Activated T-cell treated with anti-CD3 and anti-CD28 coated beads, Interleukin-2, amount 50 U/mL, for 48 hours (primary cell): ENCODE results near the gene CACNA2D3.

Source experiments
- DNase-seq, 2 experiments: peaks; one replicate each; pipeline ENCODE4 v3.0.0-alpha.2; 2020

The CACNA2D3 gene

DNA sequence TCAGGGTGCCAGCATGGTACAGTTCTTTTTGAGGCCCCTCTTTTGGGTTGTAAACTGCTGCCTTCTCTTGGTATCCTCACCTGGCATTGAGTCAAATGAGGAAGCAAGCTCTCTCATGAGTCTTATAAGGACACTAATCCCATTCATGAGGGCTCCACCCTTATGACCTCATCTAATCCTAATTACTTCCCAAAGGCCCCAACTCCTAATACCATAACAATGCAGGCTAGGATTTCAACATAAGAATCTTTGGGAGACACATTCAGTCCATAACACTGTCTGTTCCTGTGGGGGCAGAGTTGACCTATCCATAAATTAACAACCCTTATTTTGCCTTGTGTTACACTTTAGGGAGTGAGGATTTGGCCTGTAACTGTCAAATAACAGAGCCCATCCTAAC, 527.2 kb downstream of the CACNA2D3 start:
- no peak for DNase-seq

DNA sequence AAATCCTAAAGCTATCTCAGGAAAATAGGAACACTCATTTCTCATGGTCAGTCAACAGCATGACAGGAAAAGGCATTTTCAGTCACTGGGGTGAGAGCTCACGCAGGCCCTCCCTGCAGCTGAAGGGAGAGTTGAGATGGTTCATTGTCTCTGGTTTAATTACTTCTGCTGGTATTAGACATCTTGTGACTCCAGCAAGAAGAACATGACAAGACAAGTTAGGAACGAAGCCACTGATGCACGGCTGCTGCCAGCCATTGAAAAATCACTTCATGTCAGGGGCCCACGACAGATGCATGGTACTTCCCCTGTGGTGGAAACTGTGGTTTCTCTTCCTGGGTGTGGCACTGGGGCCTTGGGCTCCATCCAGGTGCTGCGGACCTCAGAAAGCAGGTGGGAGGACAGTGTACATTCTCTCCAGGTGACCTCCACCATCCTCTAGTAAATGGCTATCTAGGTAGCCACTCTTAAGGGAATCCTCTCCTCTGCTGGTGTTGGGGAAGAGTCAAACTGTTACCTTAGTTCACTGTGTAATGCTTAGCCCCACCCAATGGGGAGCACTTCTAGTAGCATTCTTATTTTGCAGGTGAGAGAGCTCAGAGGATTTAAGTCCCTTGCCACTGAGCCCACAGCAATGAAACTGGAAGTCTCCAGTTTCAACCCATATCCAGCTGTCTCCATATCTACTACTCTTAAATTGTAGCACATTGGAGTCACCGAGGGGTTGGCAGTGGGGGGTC, 531.3 kb downstream of the CACNA2D3 start:
- no peak for DNase-seq

DNA sequence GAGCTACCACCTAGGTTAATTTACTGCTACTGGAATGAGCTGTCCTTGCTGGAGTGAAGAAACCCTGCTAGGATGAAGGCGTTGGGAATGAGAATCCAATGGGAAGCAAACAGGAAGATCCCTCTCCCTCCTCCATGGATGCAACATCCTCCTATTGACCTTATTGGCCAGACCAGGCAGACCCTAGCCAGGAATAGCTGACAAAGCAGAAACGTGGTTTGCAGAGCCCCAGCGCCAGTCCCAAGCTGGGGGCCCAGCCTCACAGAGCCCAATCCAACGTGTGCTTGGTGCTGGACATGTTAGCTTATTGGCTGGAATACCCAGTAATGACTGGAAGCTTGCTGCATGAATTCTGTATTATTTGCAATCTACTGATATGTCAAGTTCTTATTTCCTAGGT, 532.4 kb downstream of the CACNA2D3 start:
- DNase-seq = no peak

DNA sequence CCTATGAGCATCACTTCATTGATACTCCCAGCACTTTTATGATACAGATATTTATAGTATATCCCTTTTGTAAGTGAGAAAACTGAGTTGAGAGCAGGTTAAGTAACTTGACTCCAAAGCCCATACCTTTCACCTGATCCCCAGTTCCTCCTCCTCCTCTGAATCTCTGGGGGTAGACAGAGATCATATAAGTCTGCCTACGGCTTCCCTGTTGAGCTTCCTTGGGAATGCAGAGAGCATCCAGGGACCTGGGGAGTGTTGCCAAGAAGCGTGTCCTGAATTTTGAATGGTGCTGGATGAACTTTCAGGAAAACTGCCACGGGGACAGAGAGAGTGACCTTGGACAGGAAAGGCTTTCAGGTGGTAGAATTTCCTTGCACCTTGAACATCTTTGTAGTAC, 537.0 kb downstream of the CACNA2D3 start:
- no peak for DNase-seq

DNA sequence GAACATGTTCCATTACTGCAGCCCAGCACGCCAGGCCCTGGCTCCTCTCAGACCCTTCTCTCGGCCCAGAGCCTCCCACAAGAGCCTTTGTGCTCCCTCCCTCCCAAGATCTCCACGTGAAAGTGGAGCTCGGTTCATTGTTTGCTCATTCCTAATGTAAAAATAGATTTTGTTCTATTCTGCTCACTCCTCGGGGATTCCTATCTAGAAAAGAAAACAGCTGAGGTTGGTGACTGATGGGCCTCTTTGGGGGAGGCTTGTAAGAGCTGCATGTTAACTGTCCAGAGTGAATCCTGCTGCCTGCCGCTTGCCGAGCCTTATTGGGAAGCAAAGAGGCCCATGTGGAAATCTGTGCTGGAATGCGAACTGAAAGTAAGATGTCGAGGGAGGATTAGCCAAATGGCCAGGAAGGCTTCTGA, 538.4 kb downstream of the CACNA2D3 start:
- DNase-seq = no peak

DNA sequence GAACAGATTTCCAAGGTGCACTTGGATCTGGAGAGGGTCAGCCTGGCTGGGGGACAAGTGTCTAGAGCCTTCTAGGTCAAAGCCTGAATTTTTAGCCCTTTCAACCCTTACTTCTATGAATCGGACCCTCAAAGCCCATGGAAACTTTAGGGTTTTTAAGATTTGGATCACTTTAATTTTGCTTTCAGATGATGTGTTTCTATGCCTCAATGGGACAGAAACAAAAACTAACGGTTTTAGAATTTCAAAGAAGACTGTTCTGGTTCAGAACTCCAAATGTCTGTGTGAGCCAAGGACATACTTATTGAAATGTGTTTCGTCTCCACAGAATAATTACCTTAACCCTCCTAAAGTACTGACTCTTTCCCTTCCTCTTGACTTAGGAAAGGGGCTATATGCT, 538.8 kb downstream of the CACNA2D3 start:
- DNase-seq = no peak

DNA sequence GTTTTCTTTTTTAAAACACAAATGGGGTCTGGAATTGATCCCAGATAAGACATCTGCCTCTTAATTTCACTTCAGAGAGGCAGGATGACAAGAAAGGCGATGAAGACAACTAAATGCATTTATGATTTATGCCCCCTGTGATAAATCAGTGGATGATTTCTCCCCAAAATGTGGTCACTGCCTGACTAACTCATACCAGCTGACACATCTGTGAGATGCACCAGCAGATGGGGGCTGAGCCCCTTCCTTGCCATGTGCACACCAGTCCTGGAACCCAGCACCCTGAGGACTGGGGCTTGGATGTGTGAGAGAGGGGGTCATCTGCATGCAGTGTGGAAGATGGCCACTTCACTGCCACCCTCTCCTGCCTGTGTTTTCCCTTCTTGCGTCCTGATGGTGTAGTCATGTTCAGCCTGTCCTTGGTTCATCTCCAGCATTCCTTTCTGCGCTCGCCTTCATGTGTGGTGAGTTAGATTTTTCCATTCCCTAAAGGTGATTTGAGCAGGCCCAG, 541.2 kb downstream of the CACNA2D3 start:
- no peak for DNase-seq

DNA sequence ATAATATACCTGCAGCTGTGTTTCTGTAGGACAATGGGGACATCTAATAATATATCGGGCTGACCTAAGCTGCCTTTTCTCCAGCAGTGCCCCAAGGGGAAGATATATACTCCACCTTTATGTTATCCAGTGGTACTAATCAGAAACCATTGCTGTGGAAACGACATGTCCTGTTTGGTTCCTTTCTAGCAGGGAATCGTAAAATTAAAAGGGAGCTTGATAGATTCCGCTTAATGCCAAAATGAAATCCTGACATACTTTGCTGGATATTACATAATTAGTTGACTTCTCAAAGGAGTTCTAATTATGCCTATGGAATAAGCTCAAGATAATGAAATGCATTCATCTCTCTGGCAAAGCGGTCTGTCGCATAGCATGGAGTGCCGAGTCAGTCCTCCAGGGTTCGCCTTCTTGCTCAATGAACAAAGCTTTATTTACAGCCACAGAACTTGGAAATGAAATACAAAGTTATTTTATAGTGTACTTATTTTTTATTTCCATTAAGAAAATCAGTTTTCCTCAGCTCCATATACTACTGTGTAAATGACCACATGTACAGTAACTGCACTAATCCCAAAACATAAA, 542.8 kb downstream of the CACNA2D3 start:
- DNase-seq = no peak

DNA sequence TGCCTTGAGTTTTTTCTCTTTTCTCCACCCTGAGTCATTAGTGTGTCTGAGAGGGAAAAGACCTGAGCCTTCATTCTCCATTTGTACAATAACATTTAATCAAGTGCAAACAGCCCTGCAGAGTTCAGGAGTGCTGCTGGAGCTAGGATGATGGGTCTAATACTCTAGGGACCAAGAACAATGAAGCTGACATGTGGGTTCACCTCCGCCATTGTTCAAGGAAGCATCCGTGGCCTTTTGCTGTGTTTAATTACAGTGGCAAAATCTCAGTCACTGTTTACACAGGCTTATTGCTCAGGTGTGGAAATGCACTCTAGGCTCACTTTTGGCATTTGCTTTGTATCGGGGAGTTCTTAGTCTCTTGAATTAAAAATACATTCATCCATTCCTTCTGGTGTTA, 545.9 kb downstream of the CACNA2D3 start:
- DNase-seq = no peak

DNA sequence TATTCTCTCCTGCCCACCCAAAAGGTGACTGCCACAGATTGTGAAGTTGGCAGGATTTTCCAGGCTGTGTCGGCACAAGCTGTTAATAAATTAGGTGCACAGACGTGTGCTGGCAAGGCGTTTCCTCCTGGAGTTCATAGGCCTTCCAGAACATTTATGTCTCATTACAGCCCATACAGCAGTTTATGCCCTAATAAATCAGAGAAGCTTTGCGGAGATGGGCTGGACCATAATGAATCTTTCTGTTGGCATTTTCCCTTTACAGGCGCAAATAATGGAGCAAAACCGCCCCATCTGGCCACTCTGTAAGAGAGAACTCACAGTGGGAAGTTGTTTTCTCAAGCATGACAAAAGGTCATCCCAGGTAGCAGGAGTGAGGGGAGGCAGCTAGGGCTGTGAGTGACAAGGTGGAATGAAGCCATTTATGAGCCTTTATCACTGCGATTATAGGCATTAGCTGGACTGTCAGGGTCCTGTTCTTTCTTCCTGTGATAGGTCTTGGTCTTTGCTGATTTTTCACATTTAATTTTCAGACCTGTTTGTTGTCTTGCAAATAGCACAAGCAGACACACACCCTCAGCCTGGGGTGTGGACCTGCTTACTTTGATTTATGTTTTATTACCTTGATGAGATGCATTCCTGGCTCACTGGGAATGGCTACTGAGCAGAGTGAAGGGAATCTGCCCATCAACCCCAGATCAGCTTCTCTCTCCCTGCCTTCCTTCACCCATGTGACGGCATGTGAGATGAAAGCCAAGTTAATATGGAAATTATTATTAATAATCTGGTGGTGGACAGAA, 548.0 kb downstream of the CACNA2D3 start:
- no peak for DNase-seq

DNA sequence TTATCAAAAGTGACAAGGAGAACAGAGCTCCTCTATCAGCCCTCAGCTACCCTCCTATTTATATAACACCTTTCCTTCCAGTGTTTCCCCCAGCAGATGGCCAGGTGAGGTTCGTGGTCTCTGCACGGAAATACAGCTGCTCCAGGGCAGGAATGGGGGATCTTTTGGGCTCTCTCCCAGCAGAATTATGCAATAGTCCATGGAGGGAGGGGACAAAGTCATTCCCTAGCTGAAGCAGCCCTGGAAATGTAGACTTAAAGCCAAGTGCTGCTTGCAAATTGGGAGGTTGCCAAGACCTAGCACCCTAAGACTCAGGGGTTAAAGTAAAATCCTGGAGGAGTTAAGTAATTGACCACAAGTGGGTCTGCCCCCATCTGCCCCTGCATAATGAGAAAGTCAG, 549.2 kb downstream of the CACNA2D3 start:
- no peak for DNase-seq

DNA sequence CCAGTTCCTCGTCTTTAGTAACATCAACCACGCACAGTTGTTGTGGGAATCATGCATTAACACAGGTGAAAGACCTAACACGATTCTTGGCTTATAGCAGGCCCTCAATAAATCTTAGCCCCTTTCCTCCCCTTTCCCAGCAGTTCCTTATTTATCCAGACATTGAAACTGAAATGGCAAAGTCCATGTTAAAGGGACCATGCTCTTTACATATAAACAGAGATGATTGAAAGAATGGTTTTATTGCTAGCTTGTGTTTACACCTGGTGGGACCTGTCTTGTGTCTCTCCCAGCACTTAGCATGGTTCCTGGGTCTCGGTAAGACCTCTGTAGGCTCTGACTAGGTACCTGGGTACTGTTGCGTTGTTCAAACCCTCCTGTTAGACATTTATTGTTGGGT, 553.7 kb downstream of the CACNA2D3 start:
- DNase-seq = no peak

DNA sequence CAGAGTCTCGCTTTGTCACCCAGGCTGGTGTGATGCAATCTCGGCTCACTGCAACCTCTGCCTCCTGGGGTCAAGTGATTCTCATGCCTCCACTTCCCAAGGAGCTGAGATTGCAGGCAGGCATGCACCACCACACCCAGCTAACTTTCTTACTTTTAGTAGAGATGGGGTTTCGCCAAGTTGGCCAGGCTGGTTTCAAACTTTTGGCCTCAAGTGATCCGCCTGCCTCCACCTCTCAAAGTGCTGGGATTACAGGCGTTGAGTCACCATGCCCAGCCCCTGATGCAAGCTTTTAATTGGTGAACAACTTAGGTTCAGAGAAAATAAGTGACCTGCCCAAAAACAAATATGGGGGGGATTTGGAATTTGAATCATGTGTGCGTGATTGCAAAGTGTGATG, 559.4 kb downstream of the CACNA2D3 start:
- DNase-seq = no peak

DNA sequence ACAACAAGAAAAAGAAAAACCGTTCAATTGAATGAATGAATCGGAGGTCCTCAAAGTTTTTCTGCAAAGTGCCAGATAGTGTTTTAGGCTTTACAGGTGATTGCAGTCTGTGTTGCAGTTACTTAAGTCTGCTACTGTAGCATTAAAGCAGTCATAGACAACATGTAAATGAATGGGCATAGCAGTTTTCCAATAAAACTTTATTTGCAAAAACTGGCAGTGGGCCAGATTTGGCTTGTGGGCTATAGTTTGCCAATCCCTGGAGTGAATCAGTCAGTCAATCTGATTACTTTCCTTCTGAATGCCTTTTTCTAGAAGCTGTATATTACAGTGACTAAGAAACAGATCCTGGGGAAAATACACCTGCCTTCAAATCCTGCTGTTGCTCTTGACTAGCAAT, 562.9 kb downstream of the CACNA2D3 start:
- no peak for DNase-seq

DNA sequence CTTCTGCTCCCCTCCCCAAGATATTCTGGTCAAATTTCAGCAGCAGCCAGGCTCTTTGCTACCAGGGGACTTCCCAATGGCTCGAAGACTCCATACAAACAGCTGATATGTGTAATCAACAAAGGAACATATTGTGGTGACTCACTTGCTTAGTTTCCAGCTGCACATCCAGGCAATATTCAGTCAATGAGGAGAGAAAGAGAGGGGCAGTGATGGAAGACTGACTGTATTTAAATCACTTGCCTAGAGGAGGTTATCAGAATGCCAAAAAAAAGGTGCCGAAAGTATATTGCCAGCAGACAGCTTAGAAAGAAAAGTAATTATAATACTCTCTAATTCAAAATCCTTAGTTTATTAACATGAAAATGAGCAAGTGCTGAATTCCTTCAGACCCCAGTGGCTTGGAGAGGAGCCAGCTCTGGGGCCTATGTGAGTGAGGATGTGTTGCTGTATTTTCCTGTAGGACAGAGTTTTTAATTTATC, 569.0 kb downstream of the CACNA2D3 start:
- no peak for DNase-seq

DNA sequence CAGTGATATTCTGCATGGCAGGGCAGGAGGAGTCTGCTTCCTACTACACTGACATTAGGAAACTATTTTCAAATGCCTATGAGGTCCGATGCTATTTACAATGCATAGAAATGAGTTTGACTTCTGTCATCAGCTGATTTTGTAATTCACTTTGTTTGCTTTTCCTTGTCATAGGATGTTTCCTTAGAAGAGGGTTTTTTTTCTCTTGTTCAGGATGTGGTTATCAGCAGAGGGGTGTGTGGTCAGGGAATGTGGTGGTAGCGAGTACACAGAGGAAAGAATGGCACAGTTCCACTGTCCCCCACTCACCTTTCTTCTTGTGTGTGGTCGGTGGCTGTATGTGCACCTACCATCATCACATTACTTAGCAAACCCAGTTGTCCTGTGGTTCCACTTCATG, 574.0 kb downstream of the CACNA2D3 start:
- no peak for DNase-seq

DNA sequence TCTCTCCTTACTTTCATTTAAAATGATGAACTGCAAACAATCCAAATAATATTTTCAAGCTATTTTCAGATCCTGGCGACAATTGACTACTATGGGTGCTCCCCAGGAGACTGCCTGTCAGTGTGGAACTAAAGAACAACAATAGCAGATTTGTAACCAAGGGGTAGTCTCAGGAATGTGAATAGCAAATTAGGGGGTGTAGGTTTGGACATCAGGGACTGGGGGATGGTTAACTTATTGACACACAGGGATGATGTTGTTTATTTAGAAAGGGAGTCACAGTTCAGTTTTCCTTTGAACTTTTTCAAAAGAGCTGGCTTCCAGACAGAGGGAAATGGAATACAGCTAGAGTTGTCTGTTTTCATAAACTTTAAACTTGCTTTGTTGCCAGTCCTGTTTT, 575.7 kb downstream of the CACNA2D3 start:
- no peak for DNase-seq

DNA sequence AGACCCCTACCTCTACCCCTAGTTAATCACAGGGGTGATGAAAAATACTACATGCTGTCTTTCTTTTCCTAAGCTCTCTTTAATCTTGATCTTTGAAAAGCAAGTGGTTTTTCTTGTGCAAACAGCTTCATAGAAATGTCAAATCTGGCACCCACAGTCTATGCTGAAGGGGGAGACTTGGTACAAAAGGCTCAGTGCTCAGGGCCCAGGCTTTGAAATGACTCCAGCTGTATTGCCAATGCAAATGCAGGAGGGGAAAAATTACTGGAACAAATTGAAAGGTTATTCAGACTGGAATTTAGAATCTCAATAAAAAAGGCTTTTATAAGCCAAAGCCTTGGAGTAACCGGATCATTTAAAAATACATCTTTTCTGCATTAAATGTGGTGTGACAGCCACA, 581.6 kb downstream of the CACNA2D3 start:
- no peak for DNase-seq

DNA sequence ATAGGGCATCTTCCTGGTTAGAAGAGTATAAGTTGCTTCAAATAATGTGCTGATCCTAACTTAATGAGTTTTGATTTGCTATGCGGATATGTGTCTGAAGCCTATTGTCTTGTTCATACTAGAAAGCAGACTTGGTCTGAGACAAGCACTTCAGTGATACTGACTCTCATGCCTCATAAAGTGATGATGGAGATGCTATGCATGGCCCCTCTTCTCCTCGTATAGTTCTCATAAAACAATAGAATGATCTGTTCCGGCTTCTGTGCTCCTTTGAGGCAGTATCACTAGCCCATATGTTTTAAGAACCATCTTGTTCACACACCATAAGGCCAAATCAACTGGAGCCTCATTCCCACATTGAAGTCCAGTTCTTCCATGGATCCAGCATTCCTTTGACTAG, 583.4 kb downstream of the CACNA2D3 start:
- DNase-seq = no peak

DNA sequence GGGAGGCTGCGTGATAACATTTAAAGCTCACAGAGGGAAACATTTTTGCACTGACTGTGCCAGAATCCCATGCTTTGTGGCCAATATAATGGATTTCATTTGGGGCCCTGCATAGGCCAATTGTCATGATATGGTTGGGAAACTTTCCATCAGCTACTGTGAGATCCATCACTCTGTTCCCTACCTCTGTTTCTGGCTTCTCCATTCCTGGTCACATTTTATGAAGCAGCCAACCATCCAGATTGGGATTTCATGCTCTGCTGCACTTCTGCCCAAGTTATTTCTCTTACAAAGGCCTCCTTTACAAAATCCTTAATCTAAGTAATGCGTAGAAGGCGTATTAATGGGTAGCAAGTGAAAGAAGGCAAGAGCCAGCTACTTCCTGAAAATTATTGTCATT, 584.4 kb downstream of the CACNA2D3 start:
- no peak for DNase-seq

DNA sequence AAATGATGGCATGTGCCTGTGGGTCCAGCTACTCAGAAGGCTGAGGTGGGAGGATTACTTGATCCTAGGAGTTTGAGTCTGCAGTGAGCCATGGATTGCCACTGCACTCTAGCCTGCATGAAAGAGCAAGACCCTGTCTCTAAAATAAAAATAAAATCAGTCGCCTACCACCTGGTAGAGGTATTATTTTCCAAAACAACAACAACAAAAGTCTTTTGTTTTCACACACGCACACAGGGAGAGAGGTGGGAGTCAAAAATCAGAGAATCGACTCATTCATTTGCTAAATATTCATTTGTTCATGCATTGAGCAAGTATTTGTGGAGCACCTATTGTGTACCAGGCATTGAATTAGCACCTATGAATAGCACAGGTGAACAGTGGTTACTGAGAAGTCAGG, 587.4 kb downstream of the CACNA2D3 start:
- no peak for DNase-seq

DNA sequence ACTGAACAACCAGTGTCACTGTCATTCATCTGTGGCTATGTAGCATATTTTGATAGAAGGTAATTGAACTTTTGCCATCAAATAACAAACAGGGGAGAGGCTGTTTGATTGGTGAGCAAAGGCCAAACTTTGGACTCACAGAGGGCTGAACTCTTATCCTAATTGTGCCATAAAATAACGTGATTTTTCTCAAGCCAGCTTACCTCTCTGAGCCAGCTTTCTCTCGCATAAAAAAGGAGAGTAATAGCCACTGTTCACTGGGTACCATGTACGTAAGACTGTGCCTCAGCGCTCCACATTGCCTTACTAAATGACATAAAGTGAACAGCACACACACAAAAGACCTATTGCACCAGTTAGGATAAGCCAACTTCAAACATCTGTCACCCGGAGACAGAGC, 588.6 kb downstream of the CACNA2D3 start:
- no peak for DNase-seq

DNA sequence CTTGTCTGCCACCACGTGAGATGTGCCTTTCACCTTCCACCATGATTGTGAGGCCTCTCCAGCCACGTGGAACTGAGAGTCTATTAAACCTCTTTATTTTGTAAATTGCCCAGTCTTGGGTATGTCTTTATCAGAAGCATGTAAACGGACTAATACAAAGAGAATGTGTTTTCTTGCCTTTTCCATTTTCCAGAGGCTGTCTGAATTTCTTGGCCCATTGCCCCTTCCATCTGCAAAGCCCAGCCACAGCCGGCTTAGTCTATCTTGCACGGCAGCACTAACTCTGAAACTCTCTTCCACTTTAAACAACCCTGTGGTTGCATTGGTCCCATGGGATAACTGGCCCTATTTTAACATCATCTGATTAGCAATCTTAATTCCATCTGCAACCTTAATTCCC, 590.2 kb downstream of the CACNA2D3 start:
- no peak for DNase-seq

DNA sequence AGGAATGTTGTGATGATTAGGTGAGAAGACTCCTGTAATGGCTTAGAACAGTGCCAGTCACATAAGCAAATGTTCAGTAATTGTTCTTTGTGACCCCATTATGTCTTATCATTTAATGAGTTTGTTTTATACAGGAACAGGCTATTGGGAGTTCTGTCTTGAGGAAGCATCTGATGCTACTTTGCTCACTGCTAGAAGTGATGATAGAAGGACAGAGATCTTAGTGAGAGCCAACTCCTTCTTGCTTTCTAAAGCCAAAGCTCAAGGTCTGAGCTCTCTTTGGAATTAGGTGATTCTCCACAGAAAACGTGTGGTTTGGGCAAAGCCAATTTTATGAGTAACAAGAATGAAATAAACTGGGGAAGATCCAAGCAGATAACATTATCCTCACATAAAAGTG, 590.7 kb downstream of the CACNA2D3 start:
- no peak for DNase-seq
